Measurements from ENCODE around the gene USP17L26. TPM values are rescaled to one million over a fixed set of nuclear protein-coding genes. Genes with fewer than 3 reads are reported as not detected.

Gene USP17L26
- total and polyA plus RNA-seq, 2 experiments from 2014 or later = not detected

GRCh38 chr4:9384126-9384525, 49.7 kb downstream of the USP17L26 start (continued):
- no peak for TF ChIP-seq ZNF462 (CRISPR knock-in tag; IDR thresholded peaks at IDR 0.05)
- TF ChIP-seq STAT1 (IDR thresholded peaks at IDR 0.05; ENCODE audit: unreplicated experiment) = no peak
- no peak for TF ChIP-seq CTCF (conservative IDR thresholded peaks at IDR 0.05; ENCODE audit: low read depth in 2 of 2)
- TF ChIP-seq EZH2phosphoT487 (IDR thresholded peaks at IDR 0.05; ENCODE audit: unreplicated experiment) = no peak
- no peak for TF ChIP-seq ZNF331 (CRISPR knock-in tag; IDR thresholded peaks at IDR 0.05; ENCODE audit: low read depth)
- TF ChIP-seq EZH2 (IDR thresholded peaks at IDR 0.05; ENCODE audit: low read depth, unreplicated experiment) = no peak
- TF ChIP-seq JUNB (IDR thresholded peaks at IDR 0.05; ENCODE audit: unreplicated experiment) = no peak

Other genes with a start within 250 kb of the USP17L26 start
- not detected in 2 replicates for gene FAM90A26, start 164.2 kb upstream of the USP17L26 start, total RNA-seq (2014; rRNA removed; shearing (Covaris generic))
- gene FAM90A26, start 164.2 kb upstream of the USP17L26 start, polyA plus RNA-seq (2016; fragmentation: Nextera tagmentation; extraction: Ambion mirVana) = 0.10 and 0.12 TPM in 2 replicates
- not detected in 2 replicates for gene USP17L10, start 124.0 kb upstream of the USP17L26 start, total RNA-seq (2014; rRNA removed; shearing (Covaris generic))
- not detected in 2 replicates for gene USP17L10, start 124.0 kb upstream of the USP17L26 start, polyA plus RNA-seq (2016; fragmentation: Nextera tagmentation; extraction: Ambion mirVana)
- gene USP17L11, start 119.3 kb upstream of the USP17L26 start, total RNA-seq (2014; rRNA removed; shearing (Covaris generic)) = not detected in 2 replicates
- gene USP17L11, start 119.3 kb upstream of the USP17L26 start, polyA plus RNA-seq (2016; fragmentation: Nextera tagmentation; extraction: Ambion mirVana) = not detected in 2 replicates
- gene USP17L12, start 114.5 kb upstream of the USP17L26 start, total RNA-seq (2014; rRNA removed; shearing (Covaris generic)) = not detected in 2 replicates
- not detected in 2 replicates for gene USP17L12, start 114.5 kb upstream of the USP17L26 start, polyA plus RNA-seq (2016; fragmentation: Nextera tagmentation; extraction: Ambion mirVana)
- not detected in 2 replicates for gene USP17L13, start 109.8 kb upstream of the USP17L26 start, total RNA-seq (2014; rRNA removed; shearing (Covaris generic))
- gene USP17L13, start 109.8 kb upstream of the USP17L26 start, polyA plus RNA-seq (2016; fragmentation: Nextera tagmentation; extraction: Ambion mirVana) = not detected in 2 replicates
- not detected in 2 replicates for gene USP17L15, start 100.3 kb upstream of the USP17L26 start, total RNA-seq (2014; rRNA removed; shearing (Covaris generic))
- gene USP17L15, start 100.3 kb upstream of the USP17L26 start, polyA plus RNA-seq (2016; fragmentation: Nextera tagmentation; extraction: Ambion mirVana) = 0.17 TPM in 1 of 2 replicates, not detected in the other
- gene USP17L17, start 90.8 kb upstream of the USP17L26 start, total RNA-seq (2014; rRNA removed; shearing (Covaris generic)) = not detected in 2 replicates
- not detected in 2 replicates for gene USP17L17, start 90.8 kb upstream of the USP17L26 start, polyA plus RNA-seq (2016; fragmentation: Nextera tagmentation; extraction: Ambion mirVana)
- not detected in 2 replicates for gene USP17L18, start 86.0 kb upstream of the USP17L26 start, total RNA-seq (2014; rRNA removed; shearing (Covaris generic))
- gene USP17L18, start 86.0 kb upstream of the USP17L26 start, polyA plus RNA-seq (2016; fragmentation: Nextera tagmentation; extraction: Ambion mirVana) = not detected in 2 replicates
- not detected in 2 replicates for gene USP17L19, start 81.3 kb upstream of the USP17L26 start, total RNA-seq (2014; rRNA removed; shearing (Covaris generic))
- gene USP17L19, start 81.3 kb upstream of the USP17L26 start, polyA plus RNA-seq (2016; fragmentation: Nextera tagmentation; extraction: Ambion mirVana) = not detected in 2 replicates
- gene USP17L20, start 76.5 kb upstream of the USP17L26 start, total RNA-seq (2014; rRNA removed; shearing (Covaris generic)) = not detected in 2 replicates
- gene USP17L20, start 76.5 kb upstream of the USP17L26 start, polyA plus RNA-seq (2016; fragmentation: Nextera tagmentation; extraction: Ambion mirVana) = not detected in 2 replicates
- not detected in 2 replicates for gene USP17L21, start 71.8 kb upstream of the USP17L26 start, total RNA-seq (2014; rRNA removed; shearing (Covaris generic))
- gene USP17L21, start 71.8 kb upstream of the USP17L26 start, polyA plus RNA-seq (2016; fragmentation: Nextera tagmentation; extraction: Ambion mirVana) = not detected in 2 replicates
- gene USP17L22, start 67.0 kb upstream of the USP17L26 start, total RNA-seq (2014; rRNA removed; shearing (Covaris generic)) = not detected in 2 replicates
- not detected in 2 replicates for gene USP17L22, start 67.0 kb upstream of the USP17L26 start, polyA plus RNA-seq (2016; fragmentation: Nextera tagmentation; extraction: Ambion mirVana)
- not detected in 2 replicates for gene USP17L24, start 9.5 kb upstream of the USP17L26 start, total RNA-seq (2014; rRNA removed; shearing (Covaris generic))
- not detected in 2 replicates for gene USP17L24, start 9.5 kb upstream of the USP17L26 start, polyA plus RNA-seq (2016; fragmentation: Nextera tagmentation; extraction: Ambion mirVana)
- not detected in 2 replicates for gene USP17L25, start 4.7 kb upstream of the USP17L26 start, total RNA-seq (2014; rRNA removed; shearing (Covaris generic))
- not detected in 2 replicates for gene USP17L25, start 4.7 kb upstream of the USP17L26 start, polyA plus RNA-seq (2016; fragmentation: Nextera tagmentation; extraction: Ambion mirVana)
- gene USP17L5, start 4.7 kb downstream of the USP17L26 start, total RNA-seq (2014; rRNA removed; shearing (Covaris generic)) = not detected in 2 replicates
- gene USP17L5, start 4.7 kb downstream of the USP17L26 start, polyA plus RNA-seq (2016; fragmentation: Nextera tagmentation; extraction: Ambion mirVana) = not detected in 2 replicates
- not detected in 2 replicates for gene USP17L27, start 9.5 kb downstream of the USP17L26 start, total RNA-seq (2014; rRNA removed; shearing (Covaris generic))
- not detected in 2 replicates for gene USP17L27, start 9.5 kb downstream of the USP17L26 start, polyA plus RNA-seq (2016; fragmentation: Nextera tagmentation; extraction: Ambion mirVana)
- not detected in 2 replicates for gene USP17L28, start 14.2 kb downstream of the USP17L26 start, total RNA-seq (2014; rRNA removed; shearing (Covaris generic))
- not detected in 2 replicates for gene USP17L28, start 14.2 kb downstream of the USP17L26 start, polyA plus RNA-seq (2016; fragmentation: Nextera tagmentation; extraction: Ambion mirVana)
- gene USP17L29, start 19.0 kb downstream of the USP17L26 start, total RNA-seq (2014; rRNA removed; shearing (Covaris generic)) = not detected in 2 replicates
- gene USP17L29, start 19.0 kb downstream of the USP17L26 start, polyA plus RNA-seq (2016; fragmentation: Nextera tagmentation; extraction: Ambion mirVana) = not detected in 2 replicates
- not detected in 2 replicates for gene USP17L30, start 28.5 kb downstream of the USP17L26 start, total RNA-seq (2014; rRNA removed; shearing (Covaris generic))
- gene USP17L30, start 28.5 kb downstream of the USP17L26 start, polyA plus RNA-seq (2016; fragmentation: Nextera tagmentation; extraction: Ambion mirVana) = not detected in 2 replicates
- gene DEFB131A, start 109.8 kb downstream of the USP17L26 start, total RNA-seq (2014; rRNA removed; shearing (Covaris generic)) = not detected in 2 replicates
- gene DEFB131A, start 109.8 kb downstream of the USP17L26 start, polyA plus RNA-seq (2016; fragmentation: Nextera tagmentation; extraction: Ambion mirVana) = not detected in 2 replicates

Measured in GM23338 (cell line).